GM12874 (cell line): ENCODE results near the gene ZNF606.

Experiments used
- CTCF ChIP-seq: IDR thresholded peaks from 2 replicates; pipeline ENCODE4 v1.5.1; 2011; ENCODE audit warnings: low read depth, mild to moderate bottlenecking, control low read depth, low read length, moderate library complexity; ENCODE audit not compliant: insufficient read depth

ZNF606 gene

GRCh38 chr19:58042495-58043340, 40.1 kb upstream of the ZNF606 start:
- no peak for TF ChIP-seq CTCF

- no peak for TF ChIP-seq CTCF
Measured at GRCh38 chr19:58040751-58041525, 38.3 kb upstream of the ZNF606 start.

GRCh38 chr19:58038688-58039204, 36.1 kb upstream of the ZNF606 start:
- TF ChIP-seq CTCF, result no peak

- TF ChIP-seq CTCF, result no peak
Measured at GRCh38 chr19:58037927-58038687, 35.5 kb upstream of the ZNF606 start.

GRCh38 chr19:58035863-58036262, 33.2 kb upstream of the ZNF606 start:
- TF ChIP-seq CTCF, result no peak

- TF ChIP-seq CTCF, result no peak
Measured at GRCh38 chr19:58034477-58034793, 31.8 kb upstream of the ZNF606 start.

- no peak for TF ChIP-seq CTCF
Measured at GRCh38 chr19:58033741-58034476, 31.3 kb upstream of the ZNF606 start, which contains the start of gene ZSCAN1. Gene ZSCAN1 (plus strand): TSS chr19:58034025. CDS start chr19:58037837, 3,812 bp downstream.
